HCEC 1CT (cell line): ENCODE results near the gene TGFB3.
"Not testable (repeated sequence)": the region's sequence is repeated elsewhere in the genome, so short reads cannot be mapped to it uniquely, and the experiment has no call there.

ENCODE experiments used
- DNase-seq: peaks from one replicate; pipeline ENCODE4 v3.0.0-alpha.2; 2017

Gene TGFB3

GRCh38 chr14:75981426-75982265 is at the start of gene TGFB3:
TSS of gene TGFB3 (minus strand) at chr14:75981995. CDS start at chr14:75980893, 1,102 bp downstream.
- DNase-seq = peak; percentile 85

GRCh38 chr14:76024211-76024907 is 42.6 kb upstream of the TGFB3 start:
- DNase-seq = no peak

GRCh38 chr14:76023757-76024156 is 42.0 kb upstream of the TGFB3 start:
- no peak for DNase-seq

- DNase-seq = no peak
Measured at GRCh38 chr14:76022991-76023390, 41.2 kb upstream of the TGFB3 start.

- no peak for DNase-seq
Measured at GRCh38 chr14:76019676-76020075, 37.9 kb upstream of the TGFB3 start.

- DNase-seq = no peak
Measured at GRCh38 chr14:76015668-76016067, 33.9 kb upstream of the TGFB3 start.

- DNase-seq = no peak
Measured at GRCh38 chr14:76015191-76015590, 33.4 kb upstream of the TGFB3 start.

- no peak for DNase-seq
Measured at GRCh38 chr14:76012354-76012753, 30.6 kb upstream of the TGFB3 start.

GRCh38 chr14:76011930-76012329 is 30.1 kb upstream of the TGFB3 start:
- no peak for DNase-seq

GRCh38 chr14:76009627-76010026 is 27.8 kb upstream of the TGFB3 start:
- not testable (repeated sequence) for DNase-seq

GRCh38 chr14:76007852-76008251 is 26.1 kb upstream of the TGFB3 start:
- peak; percentile 49 for DNase-seq

GRCh38 chr14:76007379-76007778 is 25.6 kb upstream of the TGFB3 start:
- no peak for DNase-seq

- no peak for DNase-seq
Measured at GRCh38 chr14:76006253-76006652, 24.5 kb upstream of the TGFB3 start.

- no peak for DNase-seq
Measured at GRCh38 chr14:76002383-76002782, 20.6 kb upstream of the TGFB3 start.

- no peak for DNase-seq
Measured at GRCh38 chr14:75999511-76000190, 17.9 kb upstream of the TGFB3 start.

- no peak for DNase-seq
Measured at GRCh38 chr14:75996488-75996887, 14.7 kb upstream of the TGFB3 start.

GRCh38 chr14:75995372-75996041 is 13.7 kb upstream of the TGFB3 start:
- no peak for DNase-seq

GRCh38 chr14:75993567-75994041 is 11.8 kb upstream of the TGFB3 start:
- DNase-seq = no peak

GRCh38 chr14:75991753-75992152 is 10.0 kb upstream of the TGFB3 start:
- DNase-seq = peak; percentile 15

- DNase-seq = no peak
Measured at GRCh38 chr14:75990297-75990696, 8.5 kb upstream of the TGFB3 start.

- peak; percentile 90 for DNase-seq
Measured at GRCh38 chr14:75989134-75989533, 7.3 kb upstream of the TGFB3 start.

- DNase-seq = no peak
Measured at GRCh38 chr14:75987201-75987970, 5.6 kb upstream of the TGFB3 start.
